Brain microvascular endothelial cell (primary cell): ENCODE results near the gene SDHB.

Source experiments
- DNase-seq: peaks from one replicate; pipeline ENCODE4 v3.0.0-alpha.2; 2020
- H3K27ac ChIP-seq: fragments of 250-450 bp; sonication (Bioruptor Pico); 2 replicates; pipeline ENCODE4 v1.5.1; 2020; ENCODE audit warnings: mild to moderate bottlenecking, moderate library complexity
- H3K27me3 ChIP-seq: fragments of 250-450 bp; sonication (Bioruptor Pico); replicated peaks from 2 replicates; pipeline ENCODE4 v1.5.1; 2020; ENCODE audit warnings: mild to moderate bottlenecking
- H3K36me3 ChIP-seq: fragments of 250-450 bp; sonication (Bioruptor Pico); replicated peaks from 2 replicates; pipeline ENCODE4 v1.5.1; 2020; ENCODE audit warnings: mild to moderate bottlenecking
- H3K4me3 ChIP-seq: 2 replicates; pipeline ENCODE4 v1.5.1; 2011; ENCODE audit warnings: low read depth, mild to moderate bottlenecking, control low read depth, low read length, moderate library complexity
- in situ Hi-C: cut with HindIII; loops from 2 replicates; pipeline ENCODE4 v1.10.0; 2017; ENCODE audit warnings: low sequenced_read_pairs, low pct_ligation_motif_present
- TF ChIP-seq, protein P1 (sequence below): IDR thresholded peaks from 2 replicates; pipeline ENCODE4 v1.5.1; 2011; ENCODE audit warnings: low read depth, mild to moderate bottlenecking, moderate library complexity, low read length, control low read depth, inconsistent platforms; ENCODE audit errors: missing control alignments

The SDHB gene

DNA sequence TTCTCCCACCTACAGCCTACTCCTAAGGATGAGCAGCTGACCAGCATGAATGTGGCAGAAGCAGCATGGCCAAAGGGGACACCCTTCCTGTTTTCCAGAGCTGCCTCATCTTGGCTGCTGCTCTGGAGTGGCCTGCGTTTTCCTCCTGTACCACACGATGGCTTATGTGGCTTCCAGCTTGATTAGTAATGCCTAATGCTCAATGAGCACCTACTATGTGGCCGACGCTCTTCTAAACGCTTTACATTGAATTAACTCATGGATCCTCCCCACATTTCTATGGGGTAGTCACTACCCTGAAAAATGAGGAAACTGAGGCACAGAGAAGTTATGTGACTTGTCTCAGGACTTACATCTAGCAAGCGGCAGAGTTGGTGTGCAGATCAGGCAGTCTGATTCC lies 18.0 kb upstream of the SDHB start:
- in situ Hi-C loops = no loop called here

DNA sequence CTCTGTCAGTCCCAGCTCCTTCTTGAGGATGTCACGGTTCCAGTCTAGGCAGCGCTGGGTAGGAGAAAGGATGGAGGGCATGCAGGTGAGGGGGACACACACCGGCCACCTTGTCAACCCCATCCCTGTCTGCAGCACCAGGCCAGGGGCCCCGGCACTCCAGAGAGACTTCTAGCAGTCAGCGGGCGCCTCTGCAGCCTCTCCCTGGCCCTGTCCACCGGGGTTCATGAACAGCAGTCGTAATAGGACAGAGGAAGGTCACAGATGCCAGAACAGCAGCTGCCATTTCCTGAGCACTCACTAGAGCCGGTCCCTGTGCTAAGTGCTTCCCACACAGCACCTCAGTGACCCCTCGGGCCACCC lies 16.3 kb upstream of the SDHB start:
- in situ Hi-C loops = no loop called here
- H3K36me3 ChIP-seq = no peaks in the 10 kb centered on the region
- no peaks in the 10 kb centered on the region for H3K27me3 ChIP-seq
- no peak for DNase-seq
- no peak overlapping the region for H3K27ac ChIP-seq
- H3K4me3 ChIP-seq = no peak overlapping the region
- TF ChIP-seq, protein P1, sequence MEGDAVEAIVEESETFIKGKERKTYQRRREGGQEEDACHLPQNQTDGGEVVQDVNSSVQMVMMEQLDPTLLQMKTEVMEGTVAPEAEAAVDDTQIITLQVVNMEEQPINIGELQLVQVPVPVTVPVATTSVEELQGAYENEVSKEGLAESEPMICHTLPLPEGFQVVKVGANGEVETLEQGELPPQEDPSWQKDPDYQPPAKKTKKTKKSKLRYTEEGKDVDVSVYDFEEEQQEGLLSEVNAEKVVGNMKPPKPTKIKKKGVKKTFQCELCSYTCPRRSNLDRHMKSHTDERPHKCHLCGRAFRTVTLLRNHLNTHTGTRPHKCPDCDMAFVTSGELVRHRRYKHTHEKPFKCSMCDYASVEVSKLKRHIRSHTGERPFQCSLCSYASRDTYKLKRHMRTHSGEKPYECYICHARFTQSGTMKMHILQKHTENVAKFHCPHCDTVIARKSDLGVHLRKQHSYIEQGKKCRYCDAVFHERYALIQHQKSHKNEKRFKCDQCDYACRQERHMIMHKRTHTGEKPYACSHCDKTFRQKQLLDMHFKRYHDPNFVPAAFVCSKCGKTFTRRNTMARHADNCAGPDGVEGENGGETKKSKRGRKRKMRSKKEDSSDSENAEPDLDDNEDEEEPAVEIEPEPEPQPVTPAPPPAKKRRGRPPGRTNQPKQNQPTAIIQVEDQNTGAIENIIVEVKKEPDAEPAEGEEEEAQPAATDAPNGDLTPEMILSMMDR = no peak

More for the DNA sequence above, 18.0 kb upstream of the SDHB start:
- DNase-seq = no peak
- H3K36me3 ChIP-seq = no peaks in the 10 kb centered on the region
- TF ChIP-seq, protein P1 = no peak
- H3K27ac ChIP-seq = no peak overlapping the region
- H3K27me3 ChIP-seq = no peaks in the 10 kb centered on the region
- H3K4me3 ChIP-seq = no peak overlapping the region

DNA sequence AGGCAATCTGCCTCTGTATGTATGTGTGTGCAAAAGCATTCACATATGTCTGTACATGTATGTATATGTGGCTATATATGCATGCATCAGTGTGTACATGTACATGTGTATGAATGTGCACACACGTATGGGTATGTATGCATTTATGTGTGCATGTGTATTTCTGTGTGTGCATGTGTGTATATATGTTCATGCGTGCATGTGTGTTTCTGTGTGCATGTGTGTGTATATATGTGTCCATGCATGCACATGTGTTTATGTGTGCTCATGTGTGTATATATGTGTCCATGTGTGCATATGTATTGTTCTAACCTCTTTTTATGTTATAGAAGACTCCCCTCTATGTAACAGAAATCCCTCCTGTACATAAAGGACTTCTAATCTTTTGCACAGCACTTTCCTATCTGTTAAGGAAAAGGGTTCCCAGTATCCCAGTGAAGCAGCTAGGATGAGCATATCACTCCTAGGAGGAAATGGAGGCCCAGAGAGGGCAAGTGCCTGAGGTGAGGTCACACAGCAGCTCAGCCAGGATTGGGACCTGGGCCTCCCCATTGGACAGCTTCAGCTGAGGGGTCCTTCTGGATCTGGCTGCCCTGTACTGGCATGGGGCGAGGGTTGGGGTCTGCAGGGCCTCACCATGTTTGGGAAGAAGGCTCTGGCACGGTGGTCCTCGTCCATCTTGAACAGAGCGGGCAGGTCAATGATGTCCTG lies 15.8 kb upstream of the SDHB start:
- no peak overlapping the region for H3K27ac ChIP-seq
- H3K4me3 ChIP-seq = no peak overlapping the region
- H3K36me3 ChIP-seq = no peaks in the 10 kb centered on the region
- DNase-seq = no peak
- no peaks in the 10 kb centered on the region for H3K27me3 ChIP-seq
- in situ Hi-C loops = no loop called here
- TF ChIP-seq, protein P1 = no peak

DNA sequence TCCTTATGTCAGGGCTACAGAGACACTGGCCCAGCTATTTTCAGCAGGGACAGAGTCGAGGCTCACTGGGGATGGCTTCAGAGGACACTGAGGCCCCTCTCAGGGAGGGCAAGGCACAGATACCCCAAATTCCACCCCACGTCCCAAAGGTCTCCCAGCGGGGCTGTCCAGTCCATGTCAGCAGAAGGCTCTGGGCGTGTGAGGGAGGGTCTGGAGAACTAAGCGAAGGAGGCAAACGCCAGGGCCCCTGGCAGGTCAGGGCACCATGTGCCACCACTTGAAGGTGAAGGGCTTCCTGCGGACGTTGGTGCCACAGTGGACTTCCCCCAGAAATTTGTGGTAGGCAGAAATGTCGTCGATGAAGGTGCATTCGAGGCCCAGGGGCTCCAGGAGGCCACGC lies 15.0 kb upstream of the SDHB start:
- H3K27me3 ChIP-seq = no peaks in the 10 kb centered on the region
- TF ChIP-seq, protein P1 = no peak
- in situ Hi-C loops = no loop called here
- H3K36me3 ChIP-seq = no peaks in the 10 kb centered on the region
- no peak for DNase-seq
- no peak overlapping the region for H3K27ac ChIP-seq
- H3K4me3 ChIP-seq = no peak overlapping the region

DNA sequence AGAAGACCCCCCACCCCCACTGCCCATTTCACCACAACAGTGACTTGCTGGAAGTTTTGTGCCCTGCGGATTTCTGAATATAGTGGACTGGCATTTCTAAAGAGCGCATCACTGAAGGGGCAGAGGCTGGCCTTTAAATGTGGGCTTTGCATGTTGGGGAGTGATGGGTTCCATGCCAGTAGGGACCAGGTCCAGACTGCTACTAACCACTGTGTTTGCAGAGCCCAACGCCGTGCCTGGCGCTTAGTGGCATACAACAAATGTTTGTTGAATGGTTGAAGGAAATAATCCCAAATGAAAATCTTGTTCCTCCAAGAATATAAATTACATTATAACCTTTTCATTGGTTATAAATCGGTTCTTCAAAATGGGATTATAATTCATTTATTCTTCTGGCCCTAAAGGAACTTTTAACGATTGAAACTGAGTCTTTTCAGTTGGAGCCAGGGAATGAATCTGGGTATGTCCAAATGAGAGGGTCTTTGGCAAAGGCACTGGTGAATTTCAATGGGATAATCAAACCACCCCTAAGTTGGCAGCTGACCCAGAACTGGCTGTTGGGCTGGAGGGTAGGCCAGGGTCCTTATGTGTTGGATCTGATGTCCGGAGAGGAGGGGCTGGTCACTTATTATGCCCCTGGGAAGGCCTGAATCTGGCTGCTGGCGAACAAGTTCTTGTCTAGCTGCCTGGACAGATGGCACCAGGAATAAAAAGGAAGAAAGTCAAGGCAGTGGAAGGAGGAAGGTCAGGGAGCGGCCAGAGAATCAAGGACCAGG lies 13.8 kb upstream of the SDHB start:
- TF ChIP-seq, protein P1 = no peak
- H3K27me3 ChIP-seq = no peaks in the 10 kb centered on the region
- no peak overlapping the region for H3K27ac ChIP-seq
- in situ Hi-C loops = no loop called here
- H3K4me3 ChIP-seq = no peak overlapping the region
- H3K36me3 ChIP-seq = no peaks in the 10 kb centered on the region
- no peak for DNase-seq

DNA sequence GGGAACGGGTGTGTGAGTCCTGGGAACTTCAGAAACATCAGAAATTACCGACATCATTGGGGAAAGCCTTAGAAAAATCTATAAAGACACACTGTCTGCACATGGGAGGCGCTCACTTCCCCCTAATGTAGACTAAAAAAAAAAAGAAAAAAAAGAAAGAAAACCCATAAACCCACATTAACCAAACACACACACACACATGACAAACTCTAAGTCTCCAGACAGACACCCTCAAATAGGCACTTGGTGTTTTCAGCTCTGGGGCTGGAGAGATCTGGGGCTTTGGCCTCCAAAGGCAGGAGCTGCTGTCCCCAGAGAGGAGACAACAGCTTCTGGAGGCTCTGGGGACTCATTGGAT lies 13.2 kb upstream of the SDHB start:
- H3K27me3 ChIP-seq = no peaks in the 10 kb centered on the region
- no peaks in the 10 kb centered on the region for H3K36me3 ChIP-seq
- DNase-seq = no peak
- H3K27ac ChIP-seq = no peak overlapping the region
- TF ChIP-seq, protein P1 = no peak
- H3K4me3 ChIP-seq = no peak overlapping the region
- in situ Hi-C loops = no loop called here
